HS-5 (cell line): Measurements from ENCODE around the gene TJP3.

Experiments
- DNase-seq: peaks from one replicate; pipeline ENCODE4 v3.0.0-alpha.2; 2012; ENCODE audit warnings: low read depth

Gene TJP3

DNA sequence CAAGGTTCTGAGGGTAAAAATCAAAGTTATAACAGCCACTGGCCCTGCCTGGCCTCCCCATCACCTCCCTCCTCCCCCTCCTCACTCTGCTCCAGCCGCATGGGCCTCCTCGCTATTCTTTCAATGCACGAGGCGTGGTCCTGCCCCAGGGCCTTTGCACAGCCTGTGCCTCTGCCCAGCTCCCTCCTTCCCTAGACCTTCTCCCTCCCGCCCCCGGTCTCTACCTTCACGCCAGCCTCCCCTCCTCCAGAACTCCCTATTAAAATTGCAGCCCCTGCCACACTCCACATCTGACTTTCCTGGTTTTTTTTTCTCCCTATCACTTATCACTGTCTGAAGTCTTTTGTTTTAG is 60.5 kb downstream of the TJP3 start:
- DNase-seq = no peak

DNA sequence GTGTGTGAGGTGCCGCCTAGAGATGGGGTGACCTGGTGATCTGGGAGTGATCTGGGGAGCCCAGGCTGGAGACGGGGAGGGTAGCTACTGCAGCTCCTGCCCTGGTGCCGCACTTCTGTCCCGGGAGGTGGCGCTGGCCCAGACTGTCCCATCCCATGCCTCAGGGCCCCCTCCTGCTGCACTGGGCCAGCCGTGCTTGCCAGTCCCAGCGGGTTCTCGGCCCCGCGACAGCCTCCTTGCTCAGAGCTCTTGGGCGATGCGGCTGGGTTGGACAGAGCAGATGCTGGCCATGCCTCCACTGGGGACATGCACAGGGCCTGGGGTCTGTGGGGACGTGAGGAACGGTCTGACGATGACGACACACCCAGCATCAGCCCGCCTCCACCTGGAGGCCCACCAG is 61.3 kb downstream of the TJP3 start:
- no peak for DNase-seq

DNA sequence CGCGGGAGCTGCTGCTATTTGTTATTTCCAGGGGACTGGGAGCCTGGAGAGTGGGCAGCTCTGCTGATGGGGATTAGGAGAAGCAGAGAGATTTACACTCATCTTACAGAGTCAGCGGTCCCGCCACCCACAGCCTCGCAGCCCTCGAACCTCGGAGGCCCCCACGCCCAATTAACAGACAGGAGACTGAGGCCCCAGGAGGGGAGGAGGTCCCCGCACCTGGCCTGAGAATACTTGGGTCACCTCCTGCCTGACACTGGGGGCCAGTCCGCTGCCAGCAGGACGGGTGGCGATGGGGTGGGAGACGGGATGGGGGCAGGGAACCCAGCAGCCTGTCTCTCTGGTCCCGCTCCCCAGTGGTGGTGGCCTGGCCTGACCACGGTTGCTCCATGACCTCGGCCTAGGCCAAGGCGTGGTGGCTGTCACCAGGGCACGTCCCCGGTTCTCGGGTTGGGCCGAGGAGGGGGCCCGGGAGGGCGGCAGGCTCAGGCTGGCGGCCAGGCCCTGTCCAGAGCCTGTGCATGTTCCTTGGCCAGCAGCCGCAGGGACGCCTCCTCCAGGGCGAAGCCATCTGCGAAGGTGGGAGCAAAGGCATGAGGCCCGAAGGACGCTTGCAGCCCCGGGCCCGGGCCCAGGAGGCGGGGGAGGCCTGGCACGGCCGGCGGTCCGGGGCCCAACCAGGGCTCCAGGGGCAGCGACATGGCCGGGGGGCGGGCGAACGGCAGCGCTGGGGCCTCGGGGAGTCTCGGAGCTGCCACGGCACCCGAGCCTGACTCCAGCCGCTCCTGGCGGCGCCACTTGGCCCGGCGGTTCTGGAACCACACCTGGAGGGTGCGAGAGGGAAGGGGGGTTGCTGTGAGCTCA is 62.2 kb downstream of the TJP3 start:
- no peak for DNase-seq

GRCh38 chr19:3771000-3771905 is 63.1 kb downstream of the TJP3 start:
- no peak for DNase-seq

- DNase-seq = no peak
Observed at GRCh38 chr19:3771906-3772455, 63.8 kb downstream of the TJP3 start, which contains the start of gene RAX2. Gene RAX2 (minus strand): TSS chr19:3772228. CDS start chr19:3771742, 486 bp downstream.

GRCh38 chr19:3773814-3774515 is 65.8 kb downstream of the TJP3 start:
- no peak for DNase-seq

DNA sequence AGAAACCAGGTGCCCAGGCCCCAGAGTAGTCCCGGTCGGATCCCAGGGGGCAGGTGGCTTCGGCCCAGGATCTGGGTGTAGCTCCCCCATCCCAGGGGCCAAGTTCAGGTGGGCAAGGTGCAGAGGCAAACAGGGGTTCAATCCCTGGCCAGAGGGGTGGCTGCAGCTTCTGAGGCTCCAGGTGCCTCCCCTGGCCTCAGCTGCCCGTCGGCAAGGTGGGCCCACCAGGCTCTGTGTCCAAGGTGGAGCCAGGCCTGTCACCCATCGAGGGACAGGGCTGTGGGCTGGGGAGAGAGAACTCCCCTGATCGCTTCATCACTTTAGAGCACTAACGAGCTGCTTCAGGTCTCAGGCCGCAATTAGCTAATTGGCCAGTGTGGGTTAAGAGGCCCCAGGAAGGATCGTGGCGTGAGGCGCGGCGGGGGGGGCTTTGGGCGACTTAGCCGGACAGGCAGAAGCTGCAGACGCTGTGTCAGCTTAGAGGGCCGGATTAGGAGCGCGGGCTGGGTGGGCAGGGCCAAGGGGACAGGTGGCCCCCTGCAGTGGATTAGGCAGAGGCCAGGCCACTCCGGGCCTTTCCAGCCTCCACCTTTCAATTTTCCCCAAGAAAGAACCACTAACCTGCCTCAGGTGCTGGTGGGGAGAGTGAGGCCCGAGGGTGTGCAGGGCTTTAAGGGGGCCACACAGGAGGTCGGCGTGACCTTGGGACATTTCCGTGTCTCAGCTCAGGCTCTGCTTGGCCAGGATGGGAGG is 66.6 kb downstream of the TJP3 start:
- DNase-seq = no peak

- no peak for DNase-seq
Observed at GRCh38 chr19:3775374-3775711, 67.2 kb downstream of the TJP3 start.

DNA sequence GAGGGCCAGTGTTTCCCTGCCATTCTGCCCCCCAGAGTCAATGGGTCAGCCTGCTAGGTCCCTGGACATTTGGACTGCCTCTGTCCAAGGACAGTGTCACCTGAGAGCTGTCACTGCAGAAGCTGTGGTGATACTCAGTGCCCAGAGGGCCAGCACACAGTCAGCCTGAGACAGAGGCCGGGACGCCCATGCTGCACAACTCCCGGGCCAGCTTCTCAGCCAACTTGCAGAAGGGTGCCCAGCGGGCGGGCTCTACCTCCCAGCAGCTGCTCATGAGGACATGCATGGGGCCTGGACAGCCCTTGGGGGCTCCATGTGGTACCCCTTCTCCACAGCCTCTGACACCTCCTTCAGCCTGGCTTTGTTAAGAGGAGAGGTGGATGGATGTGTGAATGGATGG is 67.6 kb downstream of the TJP3 start:
- DNase-seq = no peak

GRCh38 chr19:3776479-3777040 is 68.4 kb downstream of the TJP3 start:
- no peak for DNase-seq

DNA sequence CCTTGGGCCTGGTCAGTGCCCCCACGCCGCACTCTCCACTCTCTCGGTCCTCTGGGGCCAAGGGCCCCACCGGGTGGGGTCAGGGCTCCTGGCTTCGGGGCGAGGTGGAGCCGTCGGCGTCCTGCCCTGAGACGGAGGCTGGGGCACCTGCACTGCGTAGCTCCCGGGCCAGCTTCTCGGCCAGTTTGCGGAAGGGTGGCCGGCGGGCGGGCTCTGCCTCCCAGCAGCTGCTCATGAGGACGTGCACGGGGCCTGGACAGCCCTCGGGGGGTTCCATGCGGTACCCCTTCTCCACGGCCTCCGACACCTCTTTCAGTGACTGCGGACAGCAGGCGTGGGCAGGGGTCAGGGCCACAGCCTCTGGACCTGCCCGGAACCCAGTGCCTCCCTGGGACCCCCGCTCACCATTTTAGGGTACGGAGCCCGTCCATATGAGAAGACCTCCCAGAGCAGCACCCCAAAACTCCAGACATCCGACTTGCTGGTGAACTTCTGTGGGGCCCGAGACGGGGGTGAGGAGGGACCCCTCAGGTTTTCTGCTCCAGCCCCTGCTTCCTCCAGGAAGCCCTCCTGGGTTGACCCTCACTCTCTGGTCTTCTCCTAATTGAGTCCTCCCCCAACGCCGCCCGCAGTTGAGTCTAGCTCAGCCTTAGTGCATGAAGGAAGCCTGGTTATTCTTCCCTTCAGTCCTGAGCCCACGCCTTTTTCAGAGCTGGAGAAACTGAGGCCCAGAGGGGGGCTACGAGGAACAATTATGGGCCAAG is 70.1 kb downstream of the TJP3 start:
- DNase-seq = no peak

- no peak for DNase-seq
Observed at GRCh38 chr19:3778899-3779723, 70.9 kb downstream of the TJP3 start.

DNA sequence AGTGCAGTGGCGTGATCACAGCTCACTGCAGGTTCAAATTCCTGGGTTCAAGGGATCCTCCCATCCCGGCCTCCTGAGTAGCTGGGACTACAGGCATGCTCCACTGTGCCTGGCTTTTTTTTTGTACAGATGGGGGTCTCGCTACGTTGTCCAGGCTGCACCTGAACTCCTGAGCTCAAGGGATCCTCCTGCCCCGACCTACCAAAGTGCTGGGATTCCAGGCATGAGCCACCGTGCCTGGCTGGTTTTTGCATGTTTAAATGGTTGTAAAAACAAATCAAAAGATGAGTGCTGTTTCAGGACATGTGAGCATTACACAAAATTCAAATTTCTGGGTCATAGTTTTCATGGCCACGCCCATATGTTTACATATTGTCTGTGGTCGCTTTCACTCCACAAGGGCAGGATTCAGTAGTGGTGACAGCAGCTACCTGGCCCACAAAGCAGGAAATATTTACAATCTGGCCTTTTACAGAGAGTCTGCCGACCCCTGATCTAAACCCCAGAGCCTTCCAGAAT is 72.7 kb downstream of the TJP3 start:
- no peak for DNase-seq

- DNase-seq = no peak
Observed at GRCh38 chr19:3781603-3782002, 73.4 kb downstream of the TJP3 start.

- no peak for DNase-seq
Observed at GRCh38 chr19:3782330-3782729, 74.1 kb downstream of the TJP3 start.

DNA sequence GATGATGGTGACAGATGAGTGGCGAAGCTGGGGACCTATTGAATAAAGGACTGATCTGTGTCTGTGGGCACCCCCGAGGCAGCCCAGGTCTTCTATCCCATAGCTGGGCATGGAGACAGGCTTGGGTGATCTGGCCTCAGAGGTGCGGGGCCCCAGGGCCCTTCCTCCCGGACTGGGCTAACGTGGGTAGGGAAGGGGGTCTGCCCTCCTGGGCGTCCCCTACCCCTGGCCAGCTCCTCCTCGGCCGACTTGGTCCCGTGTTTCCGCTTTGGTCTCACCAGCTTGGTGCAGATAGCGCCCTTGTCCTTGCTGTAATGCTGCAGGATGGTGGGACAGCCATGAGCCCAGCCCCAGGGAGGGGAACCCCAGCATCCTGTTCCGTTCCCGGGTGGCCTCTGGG is 74.7 kb downstream of the TJP3 start:
- DNase-seq = no peak

- no peak for DNase-seq
Observed at GRCh38 chr19:3783660-3784584, 75.7 kb downstream of the TJP3 start.
